WTC11 (cell line): ENCODE results near the gene QRFP. TPM values are rescaled to one million over a fixed set of nuclear protein-coding genes. Genes with fewer than 3 reads are reported as not detected.

Experiments
- ATAC-seq: fragments of 200-7000 bp; cut with Tn5 transposase; 2 replicates; pipeline ENCODE4 v1.10.0; 2021; ENCODE audit warnings: mild to moderate bottlenecking, moderate library complexity
- CTCF ChIA-PET: fragments of 300-600 bp; sonication (Branson Sonifier 250); formaldehyde crosslinking; loops from one replicate; lab custom pipeline; 2021; ENCODE audit warnings: antibody characterized with exemption; lab: Charles Lee
- POLR2A ChIA-PET: fragments of 350-600 bp; sonication (Branson Sonifier 250); formaldehyde crosslinking; loops from one replicate; lab custom pipeline; 2021; ENCODE audit warnings: antibody characterized with exemption; lab: Charles Lee
- DNase-seq: peaks from one replicate; pipeline ENCODE4 v3.0.0; 2021; ENCODE audit warnings: low spot score
- H3K27ac Mint-ChIP-seq: 2 replicates; pipeline ENCODE4 v1.8.0; 2021; ENCODE audit warnings: mixed read lengths
- H3K27me3 Mint-ChIP-seq: 2 replicates; pipeline ENCODE4 v1.8.0; 2021; ENCODE audit warnings: low read depth, mild to moderate bottlenecking, moderate library complexity, mixed read lengths
- H3K36me3 Mint-ChIP-seq: 2 replicates; pipeline ENCODE4 v1.8.0; 2021; ENCODE audit warnings: mixed read lengths
- H3K4me1 Mint-ChIP-seq: 2 replicates; pipeline ENCODE4 v1.8.0; 2022; ENCODE audit warnings: mixed read lengths
- H3K4me3 Mint-ChIP-seq: 2 replicates; pipeline ENCODE4 v1.8.0; 2021; ENCODE audit warnings: mild to moderate bottlenecking, moderate library complexity, mixed read lengths
- H3K9me3 Mint-ChIP-seq: 2 replicates; pipeline ENCODE4 v1.8.0; 2021; ENCODE audit warnings: mixed read lengths
- ATF2 ChIP-seq: sonication (generic); formaldehyde crosslinking; IDR thresholded peaks from 2 replicates; pipeline ENCODE4 v1.8.1; 2022; ENCODE audit warnings: low read depth, missing genetic modification reagents, borderline replicate concordance
- CREB1 ChIP-seq: sonication (generic); formaldehyde crosslinking; IDR thresholded peaks from 2 replicates; pipeline ENCODE4 v1.8.0; 2023; ENCODE audit warnings: mild to moderate bottlenecking, missing genetic modification reagents
- CREM ChIP-seq: sonication (generic); formaldehyde crosslinking; IDR thresholded peaks from 2 replicates; pipeline ENCODE4 v1.8.1; 2022; ENCODE audit warnings: mild to moderate bottlenecking, missing genetic modification reagents, moderate library complexity
- E2F1 ChIP-seq: sonication (generic); formaldehyde crosslinking; IDR thresholded peaks from 2 replicates; pipeline ENCODE4 v1.8.0; 2022; ENCODE audit warnings: mild to moderate bottlenecking, missing genetic modification reagents
- E2F4 ChIP-seq: sonication (generic); formaldehyde crosslinking; IDR thresholded peaks from 2 replicates; pipeline ENCODE4 v1.8.1; 2022; ENCODE audit warnings: low read depth, mild to moderate bottlenecking, moderate library complexity, missing genetic modification reagents, borderline replicate concordance
- ETV6 ChIP-seq: sonication (generic); formaldehyde crosslinking; IDR thresholded peaks from 2 replicates; pipeline ENCODE4 v1.8.1; 2022; ENCODE audit warnings: mild to moderate bottlenecking, missing genetic modification reagents
- GABPB1 ChIP-seq: sonication (generic); formaldehyde crosslinking; IDR thresholded peaks from 2 replicates; pipeline ENCODE4 v1.8.1; 2023; ENCODE audit warnings: mild to moderate bottlenecking, missing genetic modification reagents
- HMGA2 ChIP-seq: fragments of 250-450 bp; sonication (Bioruptor Pico); IDR thresholded peaks from 2 replicates; pipeline ENCODE4 v1.4.0; 2021; ENCODE audit warnings: mild to moderate bottlenecking, moderate library complexity
- IRF2 ChIP-seq: sonication (generic); formaldehyde crosslinking; IDR thresholded peaks from 2 replicates; pipeline ENCODE4 v1.8.0; 2022; ENCODE audit warnings: low read depth, missing genetic modification reagents, borderline replicate concordance
- MAX ChIP-seq: sonication (generic); formaldehyde crosslinking; IDR thresholded peaks from 2 replicates; pipeline ENCODE4 v1.8.0; 2022; ENCODE audit warnings: mild to moderate bottlenecking, missing genetic modification reagents
- OVOL2 ChIP-seq: fragments of 250-450 bp; sonication (Bioruptor Pico); IDR thresholded peaks from 2 replicates; pipeline ENCODE4 v1.9.0; 2021; ENCODE audit warnings: mild to moderate bottlenecking, borderline replicate concordance
- RORB ChIP-seq: fragments of 250-450 bp; sonication (Bioruptor Pico); IDR thresholded peaks from 2 replicates; pipeline ENCODE4 v1.9.0; 2021; ENCODE audit warnings: mild to moderate bottlenecking
- SOX15 ChIP-seq: fragments of 250-450 bp; sonication (Bioruptor Pico); IDR thresholded peaks from 2 replicates; pipeline ENCODE4 v1.9.0; 2021; ENCODE audit warnings: mild to moderate bottlenecking
- TEAD1 ChIP-seq: sonication (generic); formaldehyde crosslinking; IDR thresholded peaks from 2 replicates; pipeline ENCODE4 v1.8.0; 2022; ENCODE audit warnings: mild to moderate bottlenecking, missing genetic modification reagents
- TEAD4 ChIP-seq: sonication (generic); formaldehyde crosslinking; IDR thresholded peaks from 2 replicates; pipeline ENCODE4 v1.8.0; 2022; ENCODE audit warnings: mild to moderate bottlenecking, missing genetic modification reagents
- USF1 ChIP-seq: sonication (generic); formaldehyde crosslinking; IDR thresholded peaks from 2 replicates; pipeline ENCODE4 v1.8.0; 2022; ENCODE audit warnings: mild to moderate bottlenecking, missing genetic modification reagents
- ZNF396 ChIP-seq: fragments of 250-450 bp; sonication (Bioruptor Pico); IDR thresholded peaks from 2 replicates; pipeline ENCODE4 v1.8.0; 2021; ENCODE audit warnings: mild to moderate bottlenecking, moderate library complexity, borderline replicate concordance
- ZNF416 ChIP-seq: fragments of 250-450 bp; sonication (Bioruptor Pico); IDR thresholded peaks from 2 replicates; pipeline ENCODE4 v1.9.0; 2021; ENCODE audit warnings: mild to moderate bottlenecking, inconsistent platforms
- total RNA-seq: library from RNA; stranded (reverse); gene quantifications from 3 replicates; pipeline ENCODE4 v1.2.3, GENCODE V29; 2021
- TF ChIP-seq, protein P1 (sequence below): sonication (generic); formaldehyde crosslinking; IDR thresholded peaks from 2 replicates; pipeline ENCODE4 v1.8.1; 2023; ENCODE audit warnings: mild to moderate bottlenecking, missing genetic modification reagents, moderate library complexity
- TF ChIP-seq, protein P2 (sequence below): sonication (generic); formaldehyde crosslinking; IDR thresholded peaks from 2 replicates; pipeline ENCODE4 v1.8.1; 2023; ENCODE audit warnings: mild to moderate bottlenecking, missing genetic modification reagents

QRFP gene
- total RNA-seq, 1 experiment from 2014 or later: not detected

DNA sequence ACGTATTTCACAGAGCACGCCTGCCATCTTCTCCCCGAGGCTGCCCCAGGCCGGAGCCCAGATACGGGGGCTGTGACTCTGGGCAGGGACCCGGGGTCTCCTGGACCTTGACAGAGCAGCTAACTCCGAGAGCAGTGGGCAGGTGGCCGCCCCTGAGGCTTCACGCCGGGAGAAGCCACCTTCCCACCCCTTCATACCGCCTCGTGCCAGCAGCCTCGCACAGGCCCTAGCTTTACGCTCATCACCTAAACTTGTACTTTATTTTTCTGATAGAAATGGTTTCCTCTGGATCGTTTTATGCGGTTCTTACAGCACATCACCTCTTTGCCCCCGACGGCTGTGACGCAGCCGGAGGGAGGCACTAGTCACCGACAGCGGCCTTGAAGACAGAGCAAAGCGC is 9.6 kb downstream of the QRFP start (continued):
- TF ChIP-seq USF1: no peak
- TF ChIP-seq ZNF396 (CRISPR knock-in tag): no peak
- TF ChIP-seq SOX15 (CRISPR knock-in tag): no peak
- TF ChIP-seq, protein P1, sequence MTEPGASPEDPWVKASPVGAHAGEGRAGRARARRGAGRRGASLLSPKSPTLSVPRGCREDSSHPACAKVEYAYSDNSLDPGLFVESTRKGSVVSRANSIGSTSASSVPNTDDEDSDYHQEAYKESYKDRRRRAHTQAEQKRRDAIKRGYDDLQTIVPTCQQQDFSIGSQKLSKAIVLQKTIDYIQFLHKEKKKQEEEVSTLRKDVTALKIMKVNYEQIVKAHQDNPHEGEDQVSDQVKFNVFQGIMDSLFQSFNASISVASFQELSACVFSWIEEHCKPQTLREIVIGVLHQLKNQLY (CRISPR knock-in tag): no peak
- no peak for TF ChIP-seq GABPB1 (CRISPR knock-in tag)
- TF ChIP-seq, protein P2, sequence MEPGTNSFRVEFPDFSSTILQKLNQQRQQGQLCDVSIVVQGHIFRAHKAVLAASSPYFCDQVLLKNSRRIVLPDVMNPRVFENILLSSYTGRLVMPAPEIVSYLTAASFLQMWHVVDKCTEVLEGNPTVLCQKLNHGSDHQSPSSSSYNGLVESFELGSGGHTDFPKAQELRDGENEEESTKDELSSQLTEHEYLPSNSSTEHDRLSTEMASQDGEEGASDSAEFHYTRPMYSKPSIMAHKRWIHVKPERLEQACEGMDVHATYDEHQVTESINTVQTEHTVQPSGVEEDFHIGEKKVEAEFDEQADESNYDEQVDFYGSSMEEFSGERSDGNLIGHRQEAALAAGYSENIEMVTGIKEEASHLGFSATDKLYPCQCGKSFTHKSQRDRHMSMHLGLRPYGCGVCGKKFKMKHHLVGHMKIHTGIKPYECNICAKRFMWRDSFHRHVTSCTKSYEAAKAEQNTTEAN (CRISPR knock-in tag): no peak
- TF ChIP-seq TEAD4 (CRISPR knock-in tag): no peak
- TF ChIP-seq CREB1 (CRISPR knock-in tag): no peak
- TF ChIP-seq IRF2 (CRISPR knock-in tag): no peak

DNA sequence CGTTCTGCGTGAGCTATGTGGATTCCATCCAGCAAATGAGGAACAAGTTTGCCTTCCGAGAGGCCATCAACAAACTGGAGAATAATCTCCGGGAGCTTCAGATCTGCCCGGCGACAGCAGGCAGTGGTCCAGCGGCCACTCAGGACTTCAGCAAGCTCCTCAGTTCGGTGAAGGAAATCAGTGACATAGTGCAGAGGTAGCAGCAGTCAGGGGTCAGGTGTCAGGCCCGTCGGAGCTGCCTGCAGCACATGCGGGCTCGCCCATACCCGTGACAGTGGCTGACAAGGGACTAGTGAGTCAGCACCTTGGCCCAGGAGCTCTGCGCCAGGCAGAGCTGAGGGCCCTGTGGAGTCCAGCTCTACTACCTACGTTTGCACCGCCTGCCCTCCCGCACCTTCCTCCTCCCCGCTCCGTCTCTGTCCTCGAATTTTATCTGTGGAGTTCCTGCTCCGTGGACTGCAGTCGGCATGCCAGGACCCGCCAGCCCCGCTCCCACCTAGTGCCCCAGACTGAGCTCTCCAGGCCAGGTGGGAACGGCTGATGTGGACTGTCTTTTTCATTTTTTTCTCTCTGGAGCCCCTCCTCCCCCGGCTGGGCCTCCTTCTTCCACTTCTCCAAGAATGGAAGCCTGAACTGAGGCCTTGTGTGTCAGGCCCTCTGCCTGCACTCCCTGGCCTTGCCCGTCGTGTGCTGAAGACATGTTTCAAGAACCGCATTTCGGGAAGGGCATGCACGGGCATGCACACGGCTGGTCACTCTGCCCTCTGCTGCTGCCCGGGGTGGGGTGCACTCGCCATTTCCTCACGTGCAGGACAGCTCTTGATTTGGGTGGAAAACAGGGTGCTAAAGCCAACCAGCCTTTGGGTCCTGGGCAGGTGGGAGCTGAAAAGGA is 10.9 kb downstream of the QRFP start:
- Mint-ChIP-seq H3K4me3 (no peak overlapping the region), H3K36me3 (peaks cover 48% of the 10 kb centered on the region), H3K27me3 (no peaks in the 10 kb centered on the region), H3K4me1 (peaks cover 10% of the 10 kb centered on the region), H3K27ac (peak overlapping the region; percentile 94), H3K9me3 (no peaks in the 10 kb centered on the region)
- DNase-seq (no peak), ATAC-seq (no peak)
- ChIA-PET CTCF (interaction anchor here (1.0 to 4.3 kb wide), 9 partner anchors 16 to 185 kb away, joined by 3 to 24 read pairs (median 4); no protein-coding TSS in a partner anchor), POLR2A (interaction anchor here (0.7 to 0.9 kb wide), 2 partner anchors 28 to 181 kb away, joined by 4 read pairs; no protein-coding TSS in a partner anchor)
- TF ChIP-seq ZNF396 (CRISPR knock-in tag) (no peak), ETV6 (CRISPR knock-in tag) (no peak), RORB (no peak), TEAD1 (CRISPR knock-in tag) (no peak), MAX (no peak), SOX15 (CRISPR knock-in tag) (no peak), OVOL2 (no peak), E2F4 (CRISPR knock-in tag) (no peak), CREM (CRISPR knock-in tag) (no peak), E2F1 (CRISPR knock-in tag) (no peak), ZNF416 (no peak), ATF2 (CRISPR knock-in tag) (no peak), HMGA2 (no peak)
- TF ChIP-seq, protein P2 (CRISPR knock-in tag): no peak
